Upper lobe of left lung (tissue), 6 donors: ENCODE data around the gene VEGFC. TPM values are rescaled to one million over a fixed set of nuclear protein-coding genes. Genes with fewer than 3 reads are reported as not detected.

Source experiments
- ATAC-seq, 2 donors: fragments of 200-7000 bp; cut with Tn5 transposase; one replicate each; pipeline ENCODE4 v1.9.1; 2022; ENCODE audit warnings: mild to moderate bottlenecking in 2 of 2, moderate library complexity in 2 of 2; ENCODE audit not compliant: low FRiP score in 2 of 2
- DNase-seq, 2 donors: peaks; one replicate each; pipeline ENCODE4 v3.0.0-alpha.2; 2019 to 2020
- H3K27ac ChIP-seq, 4 donors: fragments of 200-600 bp; sonication (generic); one replicate each; pipeline ENCODE4 v1.5.1; 2016 to 2019
- H3K27me3 ChIP-seq, 4 donors: fragments of 200-600 bp; sonication (generic); one replicate each; pipeline ENCODE4 v1.5.1; 2017 to 2019
- H3K36me3 ChIP-seq, 4 donors: fragments of 200-600 bp; sonication (generic); one replicate each; pipeline ENCODE4 v1.5.1; 2016 to 2019
- H3K4me1 ChIP-seq, 4 donors: fragments of 200-600 bp; sonication (generic); one replicate each; pipeline ENCODE4 v1.5.1; 2018 to 2019
- H3K4me3 ChIP-seq, 4 donors: fragments of 200-600 bp; sonication (generic); one replicate each; pipeline ENCODE4 v1.5.1; 2017 to 2019; ENCODE audit warnings: mild to moderate bottlenecking in 2 of 4, moderate library complexity in 1 of 4
- H3K9me3 ChIP-seq, 4 donors: fragments of 200-600 bp; sonication (generic); one replicate each; pipeline ENCODE4 v1.5.1; 2018 to 2019
- EP300 ChIP-seq, 4 donors: sonication (generic); formaldehyde crosslinking; IDR thresholded peaks; one replicate each; pipeline ENCODE4 v1.5.1; 2017; ENCODE audit warnings: antibody characterized with exemption in 4 of 4, control low read depth in 2 of 4
- POLR2A ChIP-seq, 4 donors: fragments of 450-650 bp; IDR thresholded peaks; one replicate each; pipeline ENCODE4 v1.5.1; 2016 to 2017; ENCODE audit warnings: antibody characterized with exemption in 4 of 4, mild to moderate bottlenecking in 2 of 4
- POLR2AphosphoS5 ChIP-seq, 2 donors: sonication (generic); formaldehyde crosslinking; IDR thresholded peaks; one replicate each; pipeline ENCODE4 v1.5.1; 2017; ENCODE audit warnings: antibody characterized with exemption in 2 of 2
- WGBS, 2 donors: methylation state at CpG; one replicate each; pipeline ENCODE4 v1.1.5; 2017 to 2018; 5-methylcytosine and 5-hydroxymethylcytosine counted together
- total RNA-seq, 6 donors: library from RNA; depleted of rRNA in 4 of 6; stranded (reverse); fragments of >200 nt in 4 of 6; gene quantifications; one replicate each; pipeline versions ENCODE4 v1.1.0 to v1.2.1, GENCODE V29; 2016 to 2021
- TF ChIP-seq, protein P1 (sequence below), 6 experiments: fragments of 450-650 bp in 4 of 6; fragments of 200-600 bp in 2 of 6; sonication (generic) in 2 of 6; IDR thresholded peaks; one replicate each; pipeline ENCODE4 v1.5.1; 2016 to 2019; ENCODE audit warnings: antibody characterized with exemption in 6 of 6
- donor health status: DM: no; HTN: no; CAD: no; lungs with moderate emphysema.
- donor health status: DM: no; HTN: yes; CAD: no; lungs with severe emphysema.

Gene VEGFC
- total RNA-seq, 6 donors from 2014 or later: 5.1 to 13.7 (median 7.5) TPM

DNA sequence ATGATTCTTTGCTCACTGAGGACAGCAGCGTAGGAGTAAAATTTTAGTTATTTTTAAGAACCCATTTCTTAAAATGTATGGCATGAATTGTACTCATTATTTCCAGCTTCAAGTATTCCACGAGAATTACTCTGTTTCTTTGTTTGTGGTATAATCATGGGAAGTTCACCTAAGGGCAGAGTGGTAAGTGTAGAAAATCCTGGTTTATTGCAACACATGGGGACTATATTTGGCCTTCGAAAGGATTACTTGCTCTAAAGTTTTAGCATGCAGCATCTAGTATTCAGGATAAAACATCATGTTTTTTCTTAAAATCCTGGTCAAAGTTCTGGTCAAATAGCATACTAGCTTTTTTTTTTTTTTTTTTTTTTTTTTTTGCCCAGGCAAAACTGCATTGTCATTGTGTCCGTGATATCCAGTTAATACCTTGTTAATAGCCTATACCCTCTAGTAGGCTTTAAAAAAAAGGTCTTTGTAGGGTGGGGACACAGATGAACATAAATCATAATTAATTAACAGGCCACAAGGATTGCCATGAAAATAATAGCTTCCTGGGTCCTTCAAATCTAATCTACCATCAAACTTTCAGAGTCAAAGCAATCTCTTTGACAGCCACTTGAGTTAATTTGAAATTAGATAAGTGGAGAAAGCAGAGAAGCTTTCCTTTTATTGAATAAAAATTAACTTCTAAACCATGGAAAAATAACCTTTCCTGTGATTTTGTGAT is 44.6 kb upstream of the VEGFC start:
- Histone ChIP-seq H3K27me3 (no peaks in the 10 kb centered on the region), H3K36me3 (no peaks in the 10 kb centered on the region), H3K4me1 (no peaks in the 10 kb centered on the region), H3K9me3 (no peaks in the 10 kb centered on the region), H3K27ac (no peak overlapping the region), H3K4me3 (no peak overlapping the region)
- ATAC-seq: no peak
- no peak for TF ChIP-seq POLR2AphosphoS5 (IDR thresholded peaks at IDR 0.05)
- no peak for TF ChIP-seq EP300 (IDR thresholded peaks at IDR 0.05)
- TF ChIP-seq, protein P1, sequence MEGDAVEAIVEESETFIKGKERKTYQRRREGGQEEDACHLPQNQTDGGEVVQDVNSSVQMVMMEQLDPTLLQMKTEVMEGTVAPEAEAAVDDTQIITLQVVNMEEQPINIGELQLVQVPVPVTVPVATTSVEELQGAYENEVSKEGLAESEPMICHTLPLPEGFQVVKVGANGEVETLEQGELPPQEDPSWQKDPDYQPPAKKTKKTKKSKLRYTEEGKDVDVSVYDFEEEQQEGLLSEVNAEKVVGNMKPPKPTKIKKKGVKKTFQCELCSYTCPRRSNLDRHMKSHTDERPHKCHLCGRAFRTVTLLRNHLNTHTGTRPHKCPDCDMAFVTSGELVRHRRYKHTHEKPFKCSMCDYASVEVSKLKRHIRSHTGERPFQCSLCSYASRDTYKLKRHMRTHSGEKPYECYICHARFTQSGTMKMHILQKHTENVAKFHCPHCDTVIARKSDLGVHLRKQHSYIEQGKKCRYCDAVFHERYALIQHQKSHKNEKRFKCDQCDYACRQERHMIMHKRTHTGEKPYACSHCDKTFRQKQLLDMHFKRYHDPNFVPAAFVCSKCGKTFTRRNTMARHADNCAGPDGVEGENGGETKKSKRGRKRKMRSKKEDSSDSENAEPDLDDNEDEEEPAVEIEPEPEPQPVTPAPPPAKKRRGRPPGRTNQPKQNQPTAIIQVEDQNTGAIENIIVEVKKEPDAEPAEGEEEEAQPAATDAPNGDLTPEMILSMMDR (IDR thresholded peaks at IDR 0.05): no peak
- TF ChIP-seq POLR2A (IDR thresholded peaks at IDR 0.05): no peak
- no peak for DNase-seq
- WGBS, 2 donors: 65% methylated on average over 4 of the region's 4 CpGs

DNA sequence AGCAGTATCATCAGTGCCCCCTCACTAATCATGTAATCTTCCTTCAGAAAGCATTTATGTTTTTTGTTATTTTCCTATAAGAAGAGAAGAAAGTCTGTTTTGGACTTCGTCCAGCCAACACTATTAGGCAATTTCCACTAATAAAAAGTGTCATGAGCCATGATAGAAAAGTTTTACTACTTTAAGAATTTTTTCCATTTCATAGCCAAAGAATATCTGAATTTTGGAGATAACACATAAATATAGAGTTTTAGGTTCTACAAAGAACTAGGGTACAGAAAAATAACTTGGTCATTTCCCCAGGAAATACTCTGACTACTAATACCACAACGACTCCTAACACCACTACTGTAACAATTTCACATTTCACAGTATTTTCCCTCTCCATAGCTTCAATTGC is 41.8 kb upstream of the VEGFC start:
- TF ChIP-seq, protein P1 (IDR thresholded peaks at IDR 0.05): no peak
- TF ChIP-seq POLR2AphosphoS5 (IDR thresholded peaks at IDR 0.05) (no peak), POLR2A (IDR thresholded peaks at IDR 0.05) (no peak), EP300 (IDR thresholded peaks at IDR 0.05) (no peak)
- Histone ChIP-seq H3K9me3 (no peaks in the 10 kb centered on the region), H3K27me3 (no peaks in the 10 kb centered on the region), H3K4me1 (no peaks in the 10 kb centered on the region), H3K4me3 (no peak overlapping the region), H3K36me3 (no peaks in the 10 kb centered on the region), H3K27ac (no peak overlapping the region)
- no peak for DNase-seq
- 55 to 65% methylated on average over 2 of the region's 2 CpGs for WGBS, 2 donors
- ATAC-seq: no peak

DNA sequence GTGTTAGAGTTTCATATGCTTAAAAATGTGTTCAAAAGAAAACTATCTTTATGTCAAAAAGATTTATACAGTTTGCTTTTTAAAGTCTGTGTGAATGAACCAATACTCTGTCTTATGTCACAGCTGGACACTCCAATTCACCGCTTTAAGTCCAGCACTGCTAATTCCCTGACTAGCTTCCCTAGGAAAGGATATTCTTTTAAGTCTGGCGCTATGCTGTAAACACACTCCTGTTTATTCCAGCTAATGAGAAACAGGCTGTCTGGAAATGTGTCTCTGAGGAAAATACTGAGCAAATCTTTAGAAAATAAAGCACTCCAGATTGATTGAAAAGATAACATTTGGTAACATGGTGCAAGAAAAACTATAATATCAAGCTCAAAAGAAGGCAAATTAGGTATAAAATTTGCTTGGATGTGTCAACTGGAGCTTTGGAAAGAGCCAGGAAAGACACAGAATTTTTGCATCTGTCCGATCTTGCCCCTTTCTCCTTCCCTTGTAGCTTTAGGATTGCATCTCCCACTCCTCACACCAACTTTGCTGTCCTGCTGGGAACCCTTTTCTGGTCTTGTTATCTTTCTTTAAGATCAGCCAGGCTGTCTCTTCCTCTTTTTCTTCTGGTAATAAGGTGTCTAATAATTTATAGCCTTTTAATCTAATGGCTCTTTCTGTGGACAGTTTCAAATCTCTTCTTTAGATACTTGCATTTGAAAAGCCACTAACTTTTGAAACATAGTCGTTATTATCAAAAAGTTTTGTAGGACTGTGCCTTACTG is 40.9 kb upstream of the VEGFC start:
- no peaks in the 10 kb centered on the region for H3K27me3 ChIP-seq
- H3K36me3 ChIP-seq: no peaks in the 10 kb centered on the region
- 70 to 72% methylated on average over 4 of the region's 4 CpGs for WGBS, 2 donors
- no peaks in the 10 kb centered on the region for H3K9me3 ChIP-seq
- ATAC-seq (no peak), DNase-seq (no peak)
- no peaks in the 10 kb centered on the region for H3K4me1 ChIP-seq
- H3K4me3 ChIP-seq: no peak overlapping the region
- TF ChIP-seq EP300 (IDR thresholded peaks at IDR 0.05) (no peak), POLR2A (IDR thresholded peaks at IDR 0.05) (no peak), POLR2AphosphoS5 (IDR thresholded peaks at IDR 0.05) (no peak)
- TF ChIP-seq, protein P1 (IDR thresholded peaks at IDR 0.05): no peak
- no peak overlapping the region for H3K27ac ChIP-seq

DNA sequence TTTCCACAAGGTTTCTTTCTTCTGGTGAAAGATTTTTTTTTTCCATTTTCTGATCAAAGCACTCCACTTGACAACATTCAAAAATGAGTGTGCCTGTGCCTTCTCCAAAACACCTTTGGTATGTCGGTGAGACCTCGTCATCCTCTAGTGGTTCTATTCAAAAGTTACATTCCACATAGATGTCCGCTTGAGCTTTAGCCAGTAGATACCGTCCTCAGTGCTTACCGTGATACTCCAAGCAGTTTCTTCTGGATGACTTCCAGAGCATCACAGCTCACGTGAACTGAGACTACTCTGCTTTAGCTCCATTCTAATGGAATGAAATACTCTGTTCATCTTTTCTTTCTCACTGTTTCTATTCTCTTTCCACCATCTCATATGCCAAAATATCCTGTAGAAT is 38.2 kb upstream of the VEGFC start:
- no peak for ATAC-seq
- no peak for DNase-seq
- Histone ChIP-seq H3K4me1 (no peaks in the 10 kb centered on the region), H3K9me3 (no peaks in the 10 kb centered on the region), H3K27ac (no peak overlapping the region), H3K4me3 (no peak overlapping the region), H3K36me3 (no peaks in the 10 kb centered on the region), H3K27me3 (no peaks in the 10 kb centered on the region)
- TF ChIP-seq, protein P1 (IDR thresholded peaks at IDR 0.05): no peak
- TF ChIP-seq POLR2A (IDR thresholded peaks at IDR 0.05) (no peak), POLR2AphosphoS5 (IDR thresholded peaks at IDR 0.05) (no peak), EP300 (IDR thresholded peaks at IDR 0.05) (no peak)
- 52 to 59% methylated on average over 6 of the region's 6 CpGs for WGBS, 2 donors
